Right lobe of liver (tissue), 4 donors: ENCODE results near the gene CD9.

Experiments used
- POLR2A ChIP-seq: fragments of 450-650 bp; IDR thresholded peaks from one replicate; pipeline ENCODE4 v1.6.1; 2017; ENCODE audit warnings: antibody characterized with exemption, mild to moderate bottlenecking
- TF ChIP-seq, protein P1 (sequence below), 4 donors: fragments of 200-600 bp in 3 of 4; fragments of 450-650 bp in 1 of 4; IDR thresholded peaks; one replicate each; pipeline versions ENCODE4 v1.5.1 to v1.8.0; 2016 to 2022; ENCODE audit warnings: antibody characterized with exemption in 4 of 4, mild to moderate bottlenecking in 2 of 4
- donor health status: DM: no; HTN: no; CAD: no.
- donor health status: DM: no; HTN: no; CAD: no.
- donor health status: DM: no; HTN: yes; CAD: no.

DNA sequence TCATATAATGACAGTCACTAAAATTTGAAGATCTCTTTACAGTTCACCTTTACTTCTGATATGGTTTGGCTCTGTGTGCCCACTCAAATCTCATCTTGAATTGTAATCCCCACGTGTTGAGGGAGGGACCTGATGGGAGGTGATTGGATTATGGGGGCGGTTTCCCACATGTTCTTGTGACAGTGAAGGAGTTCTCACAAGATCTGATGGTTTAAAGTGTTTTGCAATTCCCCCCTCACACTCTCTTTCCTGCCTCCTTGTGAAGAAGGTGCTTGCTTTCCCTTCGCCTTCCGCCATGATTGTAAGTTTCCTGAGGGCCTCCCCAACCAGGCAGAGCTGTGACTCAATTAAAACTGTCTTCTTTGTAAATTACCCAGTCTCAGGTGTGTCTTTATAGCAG is 27.3 kb upstream of the CD9 start:
- TF ChIP-seq, protein P1, sequence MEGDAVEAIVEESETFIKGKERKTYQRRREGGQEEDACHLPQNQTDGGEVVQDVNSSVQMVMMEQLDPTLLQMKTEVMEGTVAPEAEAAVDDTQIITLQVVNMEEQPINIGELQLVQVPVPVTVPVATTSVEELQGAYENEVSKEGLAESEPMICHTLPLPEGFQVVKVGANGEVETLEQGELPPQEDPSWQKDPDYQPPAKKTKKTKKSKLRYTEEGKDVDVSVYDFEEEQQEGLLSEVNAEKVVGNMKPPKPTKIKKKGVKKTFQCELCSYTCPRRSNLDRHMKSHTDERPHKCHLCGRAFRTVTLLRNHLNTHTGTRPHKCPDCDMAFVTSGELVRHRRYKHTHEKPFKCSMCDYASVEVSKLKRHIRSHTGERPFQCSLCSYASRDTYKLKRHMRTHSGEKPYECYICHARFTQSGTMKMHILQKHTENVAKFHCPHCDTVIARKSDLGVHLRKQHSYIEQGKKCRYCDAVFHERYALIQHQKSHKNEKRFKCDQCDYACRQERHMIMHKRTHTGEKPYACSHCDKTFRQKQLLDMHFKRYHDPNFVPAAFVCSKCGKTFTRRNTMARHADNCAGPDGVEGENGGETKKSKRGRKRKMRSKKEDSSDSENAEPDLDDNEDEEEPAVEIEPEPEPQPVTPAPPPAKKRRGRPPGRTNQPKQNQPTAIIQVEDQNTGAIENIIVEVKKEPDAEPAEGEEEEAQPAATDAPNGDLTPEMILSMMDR (IDR thresholded peaks at IDR 0.05): no peak
- TF ChIP-seq POLR2A: no peak
